ENCODE data around the gene OXSM. TPM values are rescaled to one million over a fixed set of nuclear protein-coding genes. Genes with fewer than 3 reads are reported as not detected.

Gene OXSM
- total and polyA plus RNA-seq, 10 of the 15 experiments (the other 5 are each of a cell fraction or from before 2014, with no cell fraction given), result 12.9 to 37.5 (median 22.1) TPM

GRCh38 chr3:25789596-25790556, at the start of gene OXSM (continued):
- TF ChIP-seq BCL3 (IDR thresholded peaks at IDR 0.05; ENCODE audit: borderline replicate concordance, insufficient read depth, low read depth, low read length, poor library complexity, severe bottlenecking) (no peak), ZNF274 (IDR thresholded peaks at IDR 0.05; ENCODE audit: insufficient read depth, insufficient read length) (no peak), SIX5 (IDR thresholded peaks at IDR 0.05; ENCODE audit: low read depth, low read length, severe bottlenecking) (no peak), RBBP5 (conservative IDR thresholded peaks at IDR 0.05) (no peak), PML (IDR thresholded peaks at IDR 0.05; ENCODE audit: low read length) (peak; percentile 86), BRCA1 (IDR thresholded peaks at IDR 0.05; ENCODE audit: low read depth, low read length) (no peak), SRF (IDR thresholded peaks at IDR 0.05; ENCODE audit: low read depth in 2 of 2, low read length in 2 of 2) (no peak), CUX1 (IDR thresholded peaks at IDR 0.05; ENCODE audit: insufficient replicate concordance, low read depth, low read length) (no peak), IRF5 (IDR thresholded peaks at IDR 0.05; ENCODE audit: borderline replicate concordance) (no peak), NKRF (conservative IDR thresholded peaks at IDR 0.05) (peak; percentile 45; the same call in 1 of the 2 replicates), POLR2A (IDR thresholded peaks at IDR 0.05; ENCODE audit: low read depth, low read length) (peak; percentile 91), CREM (IDR thresholded peaks at IDR 0.05; ENCODE audit: low read depth) (peak; percentile 90), BACH1 (IDR thresholded peaks at IDR 0.05; ENCODE audit: borderline replicate concordance) (peak; percentile 97), BCL11A (IDR thresholded peaks at IDR 0.05; ENCODE audit: low read depth, low read length) (no peak), RELB (IDR thresholded peaks at IDR 0.05; ENCODE audit: low read depth) (peak; percentile 74), MYB (IDR thresholded peaks at IDR 0.05; ENCODE audit: borderline replicate concordance, low read depth, low read length) (no peak), POU2F2 (IDR thresholded peaks at IDR 0.05; ENCODE audit: borderline replicate concordance, low read depth, low read length) (no peak), TBL1XR1 (IDR thresholded peaks at IDR 0.05; ENCODE audit: low read depth, low read length) (no peak)
